Vagina (tissue), 2 donors: ENCODE measurements around the gene ASCC2.

ENCODE experiments used
- POLR2A ChIP-seq, 2 donors: fragments of 450-650 bp; IDR thresholded peaks; one replicate each; pipeline ENCODE4 v1.6.1; 2017; ENCODE audit warnings: antibody characterized with exemption in 2 of 2, mild to moderate bottlenecking in 2 of 2, moderate library complexity in 2 of 2
- POLR2AphosphoS5 ChIP-seq, 2 donors: sonication (generic); formaldehyde crosslinking; IDR thresholded peaks; one replicate each; pipeline ENCODE4 v1.9.0; 2017; ENCODE audit warnings: antibody characterized with exemption in 2 of 2, mild to moderate bottlenecking in 2 of 2, low read depth in 1 of 2; ENCODE audit not compliant: insufficient read depth in 1 of 2
- TF ChIP-seq, protein P1 (sequence below), 3 experiments: fragments of 450-650 bp in 2 of 3; fragments of 200-600 bp in 1 of 3; sonication (generic) in 1 of 3; IDR thresholded peaks; one replicate each; pipeline ENCODE4 v1.5.1; 2017 to 2019; ENCODE audit warnings: antibody characterized with exemption in 3 of 3, mild to moderate bottlenecking in 2 of 3, moderate library complexity in 2 of 3

DNA sequence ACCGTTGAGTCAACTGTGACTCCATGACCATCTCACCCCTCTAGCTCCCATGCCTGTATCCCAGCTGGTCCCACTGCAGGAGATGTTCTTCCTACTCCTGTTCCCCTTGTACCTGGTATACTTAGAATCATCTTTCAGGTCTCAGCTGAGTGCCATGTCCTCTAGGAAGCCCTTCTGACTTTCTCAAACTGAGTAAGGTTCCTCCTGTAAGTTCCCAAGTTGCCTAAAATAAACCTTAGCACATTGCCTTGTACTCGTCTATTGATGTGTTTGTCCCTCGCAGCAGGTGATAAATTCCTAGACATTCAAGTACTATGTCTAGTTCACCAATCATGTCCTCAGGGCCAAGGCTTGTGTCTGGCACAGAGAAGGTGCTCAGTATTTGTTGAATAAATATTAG lies 18.4 kb upstream of the ASCC2 start:
- TF ChIP-seq POLR2A (IDR thresholded peaks at IDR 0.05) (no peak), POLR2AphosphoS5 (IDR thresholded peaks at IDR 0.05; ENCODE audit: insufficient read depth in 1 of 2, low read depth in 1 of 2) (no peak)
- TF ChIP-seq, protein P1, sequence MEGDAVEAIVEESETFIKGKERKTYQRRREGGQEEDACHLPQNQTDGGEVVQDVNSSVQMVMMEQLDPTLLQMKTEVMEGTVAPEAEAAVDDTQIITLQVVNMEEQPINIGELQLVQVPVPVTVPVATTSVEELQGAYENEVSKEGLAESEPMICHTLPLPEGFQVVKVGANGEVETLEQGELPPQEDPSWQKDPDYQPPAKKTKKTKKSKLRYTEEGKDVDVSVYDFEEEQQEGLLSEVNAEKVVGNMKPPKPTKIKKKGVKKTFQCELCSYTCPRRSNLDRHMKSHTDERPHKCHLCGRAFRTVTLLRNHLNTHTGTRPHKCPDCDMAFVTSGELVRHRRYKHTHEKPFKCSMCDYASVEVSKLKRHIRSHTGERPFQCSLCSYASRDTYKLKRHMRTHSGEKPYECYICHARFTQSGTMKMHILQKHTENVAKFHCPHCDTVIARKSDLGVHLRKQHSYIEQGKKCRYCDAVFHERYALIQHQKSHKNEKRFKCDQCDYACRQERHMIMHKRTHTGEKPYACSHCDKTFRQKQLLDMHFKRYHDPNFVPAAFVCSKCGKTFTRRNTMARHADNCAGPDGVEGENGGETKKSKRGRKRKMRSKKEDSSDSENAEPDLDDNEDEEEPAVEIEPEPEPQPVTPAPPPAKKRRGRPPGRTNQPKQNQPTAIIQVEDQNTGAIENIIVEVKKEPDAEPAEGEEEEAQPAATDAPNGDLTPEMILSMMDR (IDR thresholded peaks at IDR 0.05) = no peak
